ENCODE data around the gene PPFIA1. TPM values are rescaled to one million over a fixed set of nuclear protein-coding genes. Genes with fewer than 3 reads are reported as not detected.
A peak's percentile ranks its signal among the peaks of the same experiment; 100 is the strongest.

Gene PPFIA1
- total and polyA plus RNA-seq, 2 experiments from 2014 or later: 34.1 to 48.1 TPM

DNA sequence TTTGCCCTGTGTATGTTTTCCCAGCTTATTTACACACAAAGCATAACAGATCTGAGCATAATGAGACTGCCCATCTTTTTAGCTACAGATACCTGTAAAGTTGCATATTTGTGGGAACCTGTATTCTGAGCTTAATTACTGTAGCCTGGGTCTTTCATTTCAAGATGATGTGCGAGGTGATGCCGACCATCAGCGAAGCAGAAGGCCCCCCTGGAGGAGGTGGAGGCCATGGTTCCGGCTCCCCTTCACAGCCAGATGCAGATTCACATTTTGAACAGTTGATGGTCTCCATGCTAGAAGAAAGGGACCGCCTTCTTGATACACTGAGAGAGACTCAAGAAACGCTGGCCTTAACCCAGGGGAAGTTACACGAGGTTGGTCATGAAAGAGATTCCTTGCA is 1.5 kb downstream of the PPFIA1 start:
- H3K27me3 ChIP-seq: peaks cover 7% of the 10 kb centered on the region
- no peak overlapping the region for H3K27ac ChIP-seq
- no peaks in the 10 kb centered on the region for H3K9me3 ChIP-seq (ENCODE audit: low read depth)
- H3K36me3 ChIP-seq: peaks cover 16% of the 10 kb centered on the region
- no peak for DNase-seq (ENCODE audit: low read depth in 1 of 2, low spot score in 1 of 2)
- no peak overlapping the region for H3K4me3 ChIP-seq
- TF ChIP-seq, protein P1, sequence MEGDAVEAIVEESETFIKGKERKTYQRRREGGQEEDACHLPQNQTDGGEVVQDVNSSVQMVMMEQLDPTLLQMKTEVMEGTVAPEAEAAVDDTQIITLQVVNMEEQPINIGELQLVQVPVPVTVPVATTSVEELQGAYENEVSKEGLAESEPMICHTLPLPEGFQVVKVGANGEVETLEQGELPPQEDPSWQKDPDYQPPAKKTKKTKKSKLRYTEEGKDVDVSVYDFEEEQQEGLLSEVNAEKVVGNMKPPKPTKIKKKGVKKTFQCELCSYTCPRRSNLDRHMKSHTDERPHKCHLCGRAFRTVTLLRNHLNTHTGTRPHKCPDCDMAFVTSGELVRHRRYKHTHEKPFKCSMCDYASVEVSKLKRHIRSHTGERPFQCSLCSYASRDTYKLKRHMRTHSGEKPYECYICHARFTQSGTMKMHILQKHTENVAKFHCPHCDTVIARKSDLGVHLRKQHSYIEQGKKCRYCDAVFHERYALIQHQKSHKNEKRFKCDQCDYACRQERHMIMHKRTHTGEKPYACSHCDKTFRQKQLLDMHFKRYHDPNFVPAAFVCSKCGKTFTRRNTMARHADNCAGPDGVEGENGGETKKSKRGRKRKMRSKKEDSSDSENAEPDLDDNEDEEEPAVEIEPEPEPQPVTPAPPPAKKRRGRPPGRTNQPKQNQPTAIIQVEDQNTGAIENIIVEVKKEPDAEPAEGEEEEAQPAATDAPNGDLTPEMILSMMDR (IDR thresholded peaks at IDR 0.05; ENCODE audit: low read depth, low read length): no peak
- peaks cover 4% of the 10 kb centered on the region for H3K4me1 ChIP-seq (ENCODE audit: low read depth)

DNA sequence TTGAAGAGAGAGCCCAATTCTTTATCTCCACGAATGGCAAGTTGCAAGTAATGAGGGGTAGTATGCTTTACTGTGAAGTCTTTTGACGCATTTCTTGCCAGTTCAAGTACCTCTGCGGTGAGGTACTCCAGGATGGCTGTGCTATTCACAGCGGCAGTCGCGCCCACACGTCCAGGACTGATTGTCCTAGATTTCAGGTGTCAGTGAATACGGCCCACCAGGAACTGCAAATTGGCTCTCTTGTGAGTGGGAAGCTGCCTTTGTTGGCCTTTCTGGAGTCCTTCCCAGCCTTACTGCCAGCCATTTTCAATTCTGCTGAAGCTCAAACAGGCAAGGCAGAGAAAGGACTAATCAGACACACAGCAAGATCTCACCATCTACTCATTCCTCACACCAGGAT is 8.5 kb downstream of the PPFIA1 start:
- Histone ChIP-seq H3K4me3 (no peak overlapping the region), H3K36me3 (peaks cover 16% of the 10 kb centered on the region), H3K27ac (no peak overlapping the region), H3K27me3 (no peaks in the 10 kb centered on the region), H3K9me3 (ENCODE audit: low read depth) (no peaks in the 10 kb centered on the region), H3K4me1 (ENCODE audit: low read depth) (no peaks in the 10 kb centered on the region)
- TF ChIP-seq, protein P1 (IDR thresholded peaks at IDR 0.05; ENCODE audit: low read depth, low read length): no peak
- DNase-seq (ENCODE audit: low read depth in 1 of 2, low spot score in 1 of 2): no peak

DNA sequence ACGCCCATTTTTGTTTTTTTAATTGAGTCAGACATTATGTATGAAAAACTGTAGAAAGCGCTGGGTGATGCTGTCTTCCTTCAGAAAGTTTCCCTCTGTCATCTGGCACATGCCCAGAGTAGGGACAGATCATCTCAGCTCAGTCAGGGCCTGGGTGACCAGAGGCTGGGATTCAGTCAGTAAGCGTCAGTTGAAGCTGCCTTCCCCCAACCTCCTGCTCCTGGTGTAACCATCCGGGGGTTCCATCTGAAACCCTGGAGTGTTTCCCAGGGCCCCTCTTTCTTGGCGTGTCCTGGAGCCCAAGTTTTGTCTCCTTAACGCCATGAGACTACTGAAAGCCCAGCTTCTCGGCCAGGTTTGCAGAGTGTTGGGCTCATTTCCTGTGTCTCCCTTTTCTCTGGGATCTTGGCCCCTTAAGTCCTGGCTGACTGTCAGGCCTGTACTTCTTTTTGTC is 10.7 kb downstream of the PPFIA1 start:
- H3K27ac ChIP-seq: no peak overlapping the region
- TF ChIP-seq, protein P1 (IDR thresholded peaks at IDR 0.05; ENCODE audit: low read depth, low read length): no peak
- no peaks in the 10 kb centered on the region for H3K27me3 ChIP-seq
- peak in 1 of 2 donors; percentile 71 for DNase-seq (ENCODE audit: low read depth in 1 of 2, low spot score in 1 of 2)
- H3K9me3 ChIP-seq (ENCODE audit: low read depth): no peaks in the 10 kb centered on the region
- no peaks in the 10 kb centered on the region for H3K4me1 ChIP-seq (ENCODE audit: low read depth)
- peaks cover 13% of the 10 kb centered on the region for H3K36me3 ChIP-seq
- no peak overlapping the region for H3K4me3 ChIP-seq

DNA sequence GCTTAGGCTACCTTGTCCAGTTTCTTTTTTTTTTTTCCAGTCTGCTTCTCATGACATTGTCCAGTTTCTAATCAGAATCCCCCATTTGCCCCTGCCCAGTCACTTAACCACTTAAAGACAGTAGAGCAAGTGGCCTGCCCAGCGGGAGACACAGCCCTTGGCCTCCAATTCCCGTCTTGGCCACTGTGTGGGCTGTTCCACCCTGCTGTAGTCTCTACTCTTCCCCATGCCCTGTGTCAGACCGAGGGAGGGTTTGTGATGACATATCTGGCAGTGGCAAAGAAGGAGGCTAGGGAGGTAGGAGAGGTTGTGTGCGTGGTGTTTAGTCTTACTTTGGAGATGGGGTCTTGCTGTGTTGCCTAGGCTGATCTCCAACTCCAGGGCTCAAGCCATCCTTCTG is 11.5 kb downstream of the PPFIA1 start:
- no peaks in the 10 kb centered on the region for H3K27me3 ChIP-seq
- no peak overlapping the region for H3K27ac ChIP-seq
- no peaks in the 10 kb centered on the region for H3K9me3 ChIP-seq (ENCODE audit: low read depth)
- TF ChIP-seq, protein P1 (IDR thresholded peaks at IDR 0.05; ENCODE audit: low read depth, low read length): no peak
- H3K4me3 ChIP-seq: no peak overlapping the region
- DNase-seq (ENCODE audit: low read depth in 1 of 2, low spot score in 1 of 2): no peak
- H3K4me1 ChIP-seq (ENCODE audit: low read depth): no peaks in the 10 kb centered on the region
- peaks cover 9% of the 10 kb centered on the region for H3K36me3 ChIP-seq

DNA sequence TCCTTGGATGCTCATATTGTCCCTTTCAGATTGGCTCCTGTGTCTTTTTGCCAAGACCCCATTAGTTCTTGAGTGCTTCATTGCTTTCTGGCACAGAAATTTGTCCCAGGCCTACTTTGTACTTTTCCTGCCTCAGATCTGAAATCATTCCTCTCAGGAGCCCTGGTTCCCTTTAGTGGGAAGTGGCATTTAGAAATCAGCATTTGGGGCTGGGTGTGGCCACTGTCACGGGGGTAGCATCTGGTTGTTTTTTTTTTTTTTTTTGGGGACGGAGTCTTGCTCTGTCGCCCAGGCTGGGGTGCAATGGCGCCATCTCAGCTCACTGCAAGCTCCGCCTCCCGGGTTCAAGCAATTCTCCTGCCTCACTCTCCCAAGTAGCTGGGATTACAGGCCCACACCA is 18.2 kb downstream of the PPFIA1 start:
- H3K27ac ChIP-seq: no peak overlapping the region
- no peak overlapping the region for H3K4me3 ChIP-seq
- H3K4me1 ChIP-seq (ENCODE audit: low read depth): no peaks in the 10 kb centered on the region
- peaks cover 4% of the 10 kb centered on the region for H3K36me3 ChIP-seq
- H3K9me3 ChIP-seq (ENCODE audit: low read depth): no peaks in the 10 kb centered on the region
- H3K27me3 ChIP-seq: no peaks in the 10 kb centered on the region
- TF ChIP-seq, protein P1 (IDR thresholded peaks at IDR 0.05; ENCODE audit: low read depth, low read length): no peak
- no peak for DNase-seq (ENCODE audit: low read depth in 1 of 2, low spot score in 1 of 2)

DNA sequence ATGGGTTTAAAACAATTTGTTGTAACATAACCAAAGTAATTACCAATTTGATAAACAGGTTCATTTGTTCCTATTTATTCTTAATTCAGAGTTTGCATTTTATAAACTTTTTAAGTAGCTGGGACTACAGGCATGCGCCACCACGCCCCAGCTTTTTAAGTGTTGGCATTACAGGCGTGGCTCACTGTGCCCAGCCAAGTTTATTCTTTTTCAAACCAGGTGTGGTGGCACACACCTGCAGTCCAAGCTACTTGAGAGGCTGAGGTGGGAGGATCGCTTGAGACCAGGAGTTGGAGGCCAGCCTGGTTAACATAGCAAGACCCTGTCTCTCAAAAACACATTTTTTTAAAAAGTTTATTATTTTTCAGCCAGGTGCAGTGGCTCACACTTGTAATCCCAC is 19.1 kb downstream of the PPFIA1 start:
- TF ChIP-seq, protein P1 (IDR thresholded peaks at IDR 0.05; ENCODE audit: low read depth, low read length): no peak
- no peaks in the 10 kb centered on the region for H3K4me1 ChIP-seq (ENCODE audit: low read depth)
- no peak overlapping the region for H3K4me3 ChIP-seq
- H3K27ac ChIP-seq: no peak overlapping the region
- H3K36me3 ChIP-seq: peaks cover 4% of the 10 kb centered on the region
- no peak for DNase-seq (ENCODE audit: low read depth in 1 of 2, low spot score in 1 of 2)
- H3K27me3 ChIP-seq: no peaks in the 10 kb centered on the region
- H3K9me3 ChIP-seq (ENCODE audit: low read depth): no peaks in the 10 kb centered on the region
